Prostate gland (tissue), 2 donors: Measurements from ENCODE around the gene BTBD2. TPM values are rescaled to one million over a fixed set of nuclear protein-coding genes. Genes with fewer than 3 reads are reported as not detected.

Experiments
- DNase-seq: peaks from one replicate; pipeline ENCODE4 v3.0.0-alpha.2; 2019; ENCODE audit warnings: low spot score
- H3K27ac ChIP-seq, 2 donors: fragments of 200-600 bp; sonication (generic); 2 replicates each; pipeline ENCODE4 v1.5.1; 2017 to 2019
- H3K27me3 ChIP-seq: fragments of 200-600 bp; sonication (generic); replicated peaks from 2 replicates; pipeline ENCODE4 v1.5.1; 2019; ENCODE audit not compliant: insufficient read depth
- H3K36me3 ChIP-seq, 2 donors: fragments of 200-600 bp; sonication (generic); 1 replicate in 1 of 2; 2 replicates in 1 of 2; pipeline versions ENCODE4 v1.5.1 to v1.8.1; 2017 to 2019
- H3K4me1 ChIP-seq: fragments of 200-600 bp; sonication (generic); replicated peaks from 2 replicates; pipeline ENCODE4 v1.5.1; 2019
- H3K4me3 ChIP-seq, 2 donors: fragments of 200-600 bp; sonication (generic); 2 replicates each; pipeline ENCODE4 v1.5.1; 2017 to 2019
- H3K9me3 ChIP-seq: fragments of 200-600 bp; sonication (generic); 2 replicates; pipeline ENCODE4 v1.5.1; 2017
- CTCF ChIP-seq, 4 experiments: fragments of 200-600 bp in 2 of 4; fragments of 450-650 bp in 2 of 4; sonication (generic) in 2 of 4; IDR thresholded peaks; 1 replicate in 3 of 4; 2 replicates in 1 of 4; pipeline ENCODE4 v1.5.1; 2016 to 2019; ENCODE audit warnings: antibody characterized with exemption in 4 of 4, mild to moderate bottlenecking in 2 of 4, moderate library complexity in 2 of 4
- POLR2A ChIP-seq: fragments of 450-650 bp; IDR thresholded peaks from one replicate; pipeline ENCODE4 v1.6.1; 2016; ENCODE audit warnings: antibody characterized with exemption, mild to moderate bottlenecking
- POLR2AphosphoS5 ChIP-seq: sonication (generic); formaldehyde crosslinking; IDR thresholded peaks from one replicate; pipeline ENCODE4 v1.6.1; 2017; ENCODE audit warnings: antibody characterized with exemption
- WGBS: methylation state at CpG from one replicate; pipeline ENCODE4 v1.1.5; 2018; 5-methylcytosine and 5-hydroxymethylcytosine counted together
- intact Hi-C: fragments of 100-400 bp; cut with DNase I; formaldehyde crosslinking; loops from one replicate; pipeline ENCODE4 v1.14.2; 2022
- total RNA-seq, 2 donors: library from RNA; depleted of rRNA; stranded (reverse); fragments of >200 nt; gene quantifications; one replicate each; pipeline ENCODE4 v1.1.0, GENCODE V29; 2016

BTBD2 gene
- total RNA-seq, 2 donors from 2014 or later = 116 to 136 TPM

- WGBS = 82% methylated on average over 25 of the region's 34 CpGs
- no peaks in the 10 kb centered on the region for H3K36me3 ChIP-seq
- intact Hi-C loops = no loop called here
- no peaks in the 10 kb centered on the region for H3K27me3 ChIP-seq
- peaks cover 2% of the 10 kb centered on the region for H3K4me1 ChIP-seq
- H3K4me3 ChIP-seq = no peak overlapping the region
- TF ChIP-seq POLR2A (no peak), CTCF (IDR thresholded peaks at IDR 0.05) (no peak), POLR2AphosphoS5 (no peak)
- DNase-seq = no peak
- H3K9me3 ChIP-seq = no peaks in the 10 kb centered on the region
- no peak overlapping the region for H3K27ac ChIP-seq
Observed at GRCh38 chr19:1947651-1948209, 67.8 kb downstream of the BTBD2 start.

GRCh38 chr19:1945899-1946298 is 69.6 kb downstream of the BTBD2 start:
- DNase-seq = no peak
- Histone ChIP-seq H3K27ac (no peak overlapping the region), H3K4me3 (no peak overlapping the region), H3K27me3 (no peaks in the 10 kb centered on the region), H3K9me3 (no peaks in the 10 kb centered on the region), H3K36me3 (no peaks in the 10 kb centered on the region), H3K4me1 (peaks cover 7% of the 10 kb centered on the region)
- TF ChIP-seq CTCF (IDR thresholded peaks at IDR 0.05) = peak in 1 of 4 experiments; percentile 22
- TF ChIP-seq POLR2A = no peak
- TF ChIP-seq POLR2AphosphoS5 = no peak
- 78% methylated on average over 18 of the region's 18 CpGs for WGBS
- intact Hi-C loops = no loop called here

GRCh38 chr19:1944916-1945561 is 70.5 kb downstream of the BTBD2 start:
- no peak for DNase-seq
- no peak for TF ChIP-seq POLR2AphosphoS5
- no peak for TF ChIP-seq CTCF (IDR thresholded peaks at IDR 0.05)
- TF ChIP-seq POLR2A = no peak
- Histone ChIP-seq H3K36me3 (no peaks in the 10 kb centered on the region), H3K4me3 (no peak overlapping the region), H3K4me1 (peaks cover 11% of the 10 kb centered on the region), H3K27me3 (no peaks in the 10 kb centered on the region), H3K27ac (no peak overlapping the region), H3K9me3 (no peaks in the 10 kb centered on the region)
- WGBS = 89% methylated on average over 25 of the region's 30 CpGs
- intact Hi-C loops = no loop called here

GRCh38 chr19:1944088-1944915 is 71.2 kb downstream of the BTBD2 start:
- Histone ChIP-seq H3K4me1 (peaks cover 13% of the 10 kb centered on the region), H3K27ac (no peak overlapping the region)
- no peak for DNase-seq

More at GRCh38 chr19:1944088-1944915, 71.2 kb downstream of the BTBD2 start:
- H3K27me3 ChIP-seq = no peaks in the 10 kb centered on the region
- H3K4me3 ChIP-seq = no peak overlapping the region
- TF ChIP-seq CTCF (IDR thresholded peaks at IDR 0.05) (no peak), POLR2AphosphoS5 (no peak), POLR2A (no peak)
- no peaks in the 10 kb centered on the region for H3K9me3 ChIP-seq
- intact Hi-C loops = no loop called here
- WGBS = 81% methylated on average over 38 of the region's 42 CpGs
- no peaks in the 10 kb centered on the region for H3K36me3 ChIP-seq
